GM20000 (cell line): ENCODE measurements around the gene PSMA5.
A peak's percentile ranks its signal among the peaks of the same experiment; 100 is the strongest.

ENCODE experiments used
- DNase-seq: peaks from one replicate; pipeline ENCODE4 v3.0.0; 2012; ENCODE audit warnings: low spot score
- CTCF ChIP-seq: IDR thresholded peaks from 2 replicates; pipeline ENCODE4 v1.5.1; 2012; ENCODE audit warnings: mild to moderate bottlenecking, control low read depth; ENCODE audit errors: extremely low read depth, missing control alignments

Gene PSMA5

DNA sequence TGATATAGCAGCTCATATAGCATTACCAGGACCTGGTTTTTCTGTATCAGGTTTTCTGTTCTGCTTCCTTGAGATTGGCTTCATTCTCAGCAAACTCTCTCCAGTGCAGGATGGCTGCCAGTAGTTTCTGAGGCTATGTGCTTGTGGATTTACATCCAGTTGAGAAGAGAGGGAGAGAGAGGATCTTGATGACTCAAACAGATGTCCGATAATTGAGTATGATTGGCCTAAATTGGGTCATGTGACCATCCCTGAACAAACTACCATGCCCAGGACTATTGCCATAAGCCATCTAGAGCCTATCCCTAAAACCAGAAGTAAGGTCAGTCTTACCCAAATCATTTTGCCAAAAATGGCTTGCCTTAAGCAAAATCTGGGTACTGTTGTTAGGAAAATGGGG is 18.1 kb upstream of the PSMA5 start:
- TF ChIP-seq CTCF, result no peak

GRCh38 chr1:109443476-109443875 is 17.2 kb upstream of the PSMA5 start:
- no peak for DNase-seq
- no peak for TF ChIP-seq CTCF

More for the DNA sequence above, 18.1 kb upstream of the PSMA5 start:
- DNase-seq, result no peak

GRCh38 chr1:109441069-109441468 is 14.8 kb upstream of the PSMA5 start:
- no peak for TF ChIP-seq CTCF
- no peak for DNase-seq

DNA sequence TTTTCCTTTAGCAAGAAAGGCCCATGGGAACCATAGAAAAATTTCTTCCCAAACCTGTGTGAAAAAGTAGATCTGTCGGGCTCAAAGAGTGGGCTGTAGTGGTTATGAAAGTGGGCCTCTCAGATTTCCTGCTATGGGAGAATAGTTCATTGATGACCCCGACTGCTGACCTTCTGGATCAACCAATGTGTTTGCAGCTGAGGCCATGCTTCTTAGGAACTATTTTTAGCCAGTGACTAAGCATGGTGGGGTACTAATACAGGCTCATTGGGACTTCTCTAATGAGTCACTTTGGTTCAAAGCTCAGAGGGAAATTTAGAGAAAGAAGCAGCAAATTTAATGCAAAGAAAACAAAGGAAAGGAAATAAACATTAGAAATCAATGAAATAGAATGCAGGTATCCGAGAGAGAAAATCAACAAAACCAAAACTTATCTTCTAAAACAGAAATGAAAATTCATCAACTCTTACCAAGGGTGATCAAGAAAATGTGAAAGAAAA is 12.6 kb upstream of the PSMA5 start:
- TF ChIP-seq CTCF, result no peak
- DNase-seq, result peak; percentile 19

DNA sequence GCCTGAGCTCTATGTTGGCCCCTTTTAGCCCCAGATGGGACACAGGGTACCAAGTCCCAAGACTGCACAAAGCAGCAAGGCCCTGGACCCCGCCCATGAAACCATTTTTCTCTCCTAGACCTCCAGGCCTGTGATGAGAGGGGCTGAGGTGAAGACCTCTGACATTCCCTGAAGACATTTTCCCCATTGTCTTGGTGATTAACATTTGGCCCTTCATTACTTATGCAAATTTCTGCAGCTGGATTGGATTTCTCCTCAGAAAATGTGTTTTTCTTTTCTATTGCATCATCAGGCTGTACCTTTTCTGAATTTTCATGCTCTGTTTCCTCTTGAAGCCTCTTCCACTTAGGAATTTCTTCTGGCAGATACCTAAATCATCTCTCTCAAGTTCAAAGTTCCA is 8.2 kb upstream of the PSMA5 start:
- DNase-seq, result no peak
- no peak for TF ChIP-seq CTCF

- DNase-seq, result no peak
- no peak for TF ChIP-seq CTCF
These were observed 7.1 kb upstream of the PSMA5 start for GRCh38 chr1:109433322-109433721.

DNA sequence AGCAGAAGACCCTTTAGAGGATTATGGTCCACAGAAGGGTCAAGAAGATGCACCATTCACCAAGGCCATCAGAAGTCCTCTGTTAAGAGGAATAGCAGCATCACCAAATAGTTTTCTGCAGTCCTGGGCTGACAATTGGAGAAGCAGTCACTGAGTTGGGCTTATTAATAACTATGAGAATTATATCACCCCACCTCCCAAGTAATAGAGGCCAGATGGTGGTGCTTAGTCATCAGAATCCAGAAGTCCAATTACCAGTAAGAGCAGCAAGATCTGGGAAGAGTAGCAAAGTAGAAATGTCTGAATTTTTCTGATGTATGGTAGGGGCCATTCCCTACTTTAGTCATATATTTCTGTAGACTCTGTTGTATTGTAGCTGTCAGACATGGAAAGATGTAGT is 6.1 kb upstream of the PSMA5 start:
- DNase-seq, result no peak

More for the DNA sequence above, 6.1 kb upstream of the PSMA5 start:
- TF ChIP-seq CTCF, result no peak
